SK-N-SH (cell line): ENCODE data around the gene TRIM44. TPM values are rescaled to one million over a fixed set of nuclear protein-coding genes. Genes with fewer than 3 reads are reported as not detected.
A peak's percentile ranks its signal among the peaks of the same experiment; 100 is the strongest.

ENCODE experiments used
- CTCF ChIA-PET: fragments of 300-600, 350-600 bp; formaldehyde crosslinking; extraction: SDS; loops from one replicate; lab custom pipeline; 2021; lab: Yijun Ruan, JAX
- POLR2A ChIA-PET: fragments of 350-600 bp; sonication (Branson Sonifier 250); formaldehyde crosslinking; extraction: SDS; loops from one replicate; lab custom pipeline; 2020; ENCODE audit warnings: antibody characterized with exemption, inconsistent platforms; lab: Yijun Ruan, JAX
- DNase-seq: peaks from one replicate; pipeline ENCODE4 v3.0.0; 2012
- H2AFZ ChIP-seq: fragments of 200-600 bp; sonication (generic); 2 replicates; pipeline ENCODE4 v1.8.1; 2016; ENCODE audit warnings: antibody characterized with exemption, mild to moderate bottlenecking, low read depth
- H3F3A ChIP-seq: fragments of 200-600 bp; sonication (generic); replicated peaks from 2 replicates; pipeline ENCODE3; 2016; ENCODE audit warnings: antibody characterized with exemption, mild to moderate bottlenecking; ENCODE audit not compliant: insufficient read depth
- H3K27ac ChIP-seq, 2 experiments: fragments of 200-500 bp in 1 of 2; fragments of 200-600 bp in 1 of 2; sonication (Bioruptor generic) in 1 of 2; sonication (generic), shearing (Covaris generic) in 1 of 2; 2 replicates each; pipeline versions ENCODE4 v1.5.1 to v1.6.1; 2014 to 2016; ENCODE audit warnings: low read depth in 2 of 2, inconsistent platforms in 1 of 2, low read length in 1 of 2, mild to moderate bottlenecking in 1 of 2, mixed read lengths in 1 of 2
- H3K27me3 ChIP-seq: fragments of 200-600 bp; sonication (generic), shearing (Covaris generic); 2 replicates; pipeline ENCODE4 v1.6.1; 2016; ENCODE audit warnings: mixed run types; ENCODE audit not compliant: insufficient read depth
- H3K36me3 ChIP-seq, 2 experiments: fragments of 200-500 bp in 1 of 2; fragments of 200-600 bp in 1 of 2; sonication (Bioruptor generic) in 1 of 2; sonication (generic) in 1 of 2; replicated peaks in 1 of 2; 2 replicates each; pipeline versions ENCODE3 to v1.5.1; 2014 to 2016; ENCODE audit warnings: low read length in 1 of 2, mild to moderate bottlenecking in 1 of 2; ENCODE audit not compliant: insufficient read depth in 2 of 2, control insufficient read depth in 1 of 2
- H3K4me1 ChIP-seq, 2 experiments: fragments of 200-500 bp in 1 of 2; fragments of 200-600 bp in 1 of 2; sonication (Bioruptor generic) in 1 of 2; sonication (generic), shearing (Covaris generic) in 1 of 2; 2 replicates each; pipeline versions ENCODE4 v1.5.1 to v1.6.1; 2014 to 2016; ENCODE audit warnings: low read depth in 1 of 2, low read length in 1 of 2, mixed run types in 1 of 2; ENCODE audit not compliant: insufficient read depth in 2 of 2, control insufficient read depth in 1 of 2
- H3K4me2 ChIP-seq: fragments of 200-600 bp; sonication (generic), shearing (Covaris generic); 2 replicates; pipeline ENCODE4 v1.6.1; 2017; ENCODE audit warnings: mixed run types
- H3K4me3 ChIP-seq, 2 experiments: fragments of 200-500 bp in 1 of 2; fragments of 200-600 bp in 1 of 2; sonication (Bioruptor generic) in 1 of 2; sonication (generic), shearing (Covaris generic) in 1 of 2; 2 replicates each; pipeline versions ENCODE4 v1.5.1 to v1.8.1; 2014 to 2016; ENCODE audit warnings: low read depth in 2 of 2, inconsistent platforms in 1 of 2, low read length in 1 of 2, mild to moderate bottlenecking in 1 of 2, mixed read lengths in 1 of 2, moderate library complexity in 1 of 2
- H3K79me2 ChIP-seq: fragments of 200-600 bp; sonication (generic); 2 replicates; pipeline ENCODE4 v1.8.1; 2017; ENCODE audit warnings: mild to moderate bottlenecking; ENCODE audit not compliant: insufficient read depth
- H3K9ac ChIP-seq: fragments of 200-600 bp; sonication (generic); 2 replicates; pipeline ENCODE4 v1.6.1; 2017; ENCODE audit warnings: mixed run types
- H3K9me2 ChIP-seq: fragments of 200-600 bp; sonication (generic); 2 replicates; pipeline ENCODE4 v1.6.1; 2017; ENCODE audit warnings: mixed run types
- H3K9me3 ChIP-seq: fragments of 200-600 bp; sonication (generic); 2 replicates; pipeline ENCODE4 v1.6.1; 2017; ENCODE audit warnings: mixed run types, mild to moderate bottlenecking, moderate library complexity
- H4K20me1 ChIP-seq: fragments of 200-600 bp; sonication (generic); 2 replicates; pipeline ENCODE4 v1.6.1; 2017; ENCODE audit warnings: mild to moderate bottlenecking, mixed run types; ENCODE audit not compliant: insufficient read depth
- CHD2 ChIP-seq: fragments of 150-350 bp; IDR thresholded peaks from 2 replicates; pipeline ENCODE4 v1.6.1; 2018; ENCODE audit warnings: low read length; ENCODE audit not compliant: partially characterized antibody
- ELF1 ChIP-seq: IDR thresholded peaks from 2 replicates; pipeline ENCODE4 v1.4.0; 2012
- FOSL2 ChIP-seq: IDR thresholded peaks from 2 replicates; pipeline ENCODE4 v1.4.0; 2012; ENCODE audit warnings: low read depth, mild to moderate bottlenecking, moderate library complexity, borderline replicate concordance
- JUND ChIP-seq: IDR thresholded peaks from 2 replicates; pipeline ENCODE4 v1.4.0; 2012
- MEF2A ChIP-seq: IDR thresholded peaks from 2 replicates; pipeline ENCODE4 v1.4.0; 2012; ENCODE audit warnings: low read depth, borderline replicate concordance
- NFIC ChIP-seq: IDR thresholded peaks from 2 replicates; pipeline ENCODE4 v1.4.0; 2012; ENCODE audit warnings: borderline replicate concordance
- NRF1 ChIP-seq: IDR thresholded peaks from 2 replicates; pipeline ENCODE4 v1.6.1; 2012; ENCODE audit warnings: low read depth, mild to moderate bottlenecking, low read length
- RAD21 ChIP-seq: IDR thresholded peaks from 2 replicates; pipeline ENCODE4 v1.6.1; 2012; ENCODE audit warnings: mild to moderate bottlenecking, low read length
- RFX5 ChIP-seq: IDR thresholded peaks from 2 replicates; pipeline ENCODE4 v1.6.1; 2012; ENCODE audit warnings: mild to moderate bottlenecking, improper control_type of control experiment, low read length
- TAF1 ChIP-seq: IDR thresholded peaks from 2 replicates; pipeline ENCODE4 v1.6.1; 2012; ENCODE audit warnings: low read depth, mild to moderate bottlenecking, low read length, moderate library complexity, borderline replicate concordance
- TCF12 ChIP-seq: IDR thresholded peaks from 2 replicates; pipeline ENCODE4 v1.4.0; 2012
- YY1 ChIP-seq: IDR thresholded peaks from 2 replicates; pipeline ENCODE4 v1.4.0; 2012; ENCODE audit warnings: low read depth, mild to moderate bottlenecking
- polyA plus RNA-seq, 3 experiments: library from polyadenylated mRNA; depleted of rRNA; stranded (reverse); fragments of >200 nt; gene quantifications; 2 replicates each; pipeline ENCODE4 v1.2.3, GENCODE V29; 2012
- TF ChIP-seq, protein P1 (sequence below): IDR thresholded peaks from 2 replicates; pipeline ENCODE4 v1.6.1; 2012; ENCODE audit warnings: mild to moderate bottlenecking, low read depth, low read length, moderate library complexity
- TF ChIP-seq, protein P2 (sequence below): IDR thresholded peaks from 2 replicates; pipeline ENCODE4 v1.4.0; 2012; ENCODE audit warnings: low read depth, borderline replicate concordance
- TF ChIP-seq, protein P3 (sequence below): fragments of 200-600 bp; sonication (generic); IDR thresholded peaks from 2 replicates; pipeline ENCODE4 v1.6.1; 2017; ENCODE audit warnings: antibody characterized with exemption, mild to moderate bottlenecking, moderate library complexity
- TF ChIP-seq, protein P4 (sequence below): fragments of 150-350 bp; IDR thresholded peaks from 2 replicates; pipeline ENCODE4 v1.6.1; 2016; ENCODE audit warnings: mild to moderate bottlenecking, low read depth, low read length

The TRIM44 gene
- polyA plus RNA-seq, 1 of the 3 experiments (the other 2 are of a cell fraction), result 34.1 TPM

DNA sequence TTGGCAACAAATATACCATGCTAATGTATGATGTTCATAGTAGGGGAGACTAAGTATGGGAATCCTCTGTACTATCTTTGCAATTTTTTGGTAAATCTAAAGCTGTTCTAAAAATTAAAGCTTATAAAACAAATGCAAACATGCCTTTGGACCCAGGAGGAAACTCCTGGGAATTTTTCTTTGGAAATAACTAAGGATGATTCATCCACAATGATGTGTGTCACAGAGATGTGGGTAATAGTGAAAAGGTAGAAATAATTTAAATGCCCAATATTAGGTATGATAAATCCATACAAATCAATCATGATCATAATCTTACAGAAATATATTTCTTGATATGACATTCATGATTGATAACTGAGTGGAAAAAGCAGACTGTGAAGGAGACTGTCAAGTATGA, 135.8 kb downstream of the TRIM44 start:
- Histone ChIP-seq H4K20me1 (no peaks in the 10 kb centered on the region), H3F3A (peaks cover 36% of the 10 kb centered on the region), H2AFZ (no peak overlapping the region), H3K9me3 (no peaks in the 10 kb centered on the region), H3K27me3 (no peaks in the 10 kb centered on the region), H3K9ac (no peak overlapping the region), H3K4me2 (peak overlapping the region; percentile 14; the same call in 1 of the 2 replicates), H3K9me2 (no peaks in the 10 kb centered on the region)
- no peak for DNase-seq
- POLR2A ChIA-PET, result no interaction called here
- TF ChIP-seq NFIC, result no peak
- no peak for TF ChIP-seq TAF1
- no peak for TF ChIP-seq YY1
- TF ChIP-seq ELF1, result no peak
- peak; percentile 32 for TF ChIP-seq JUND
- no peak for TF ChIP-seq NRF1
- TF ChIP-seq, protein P1, sequence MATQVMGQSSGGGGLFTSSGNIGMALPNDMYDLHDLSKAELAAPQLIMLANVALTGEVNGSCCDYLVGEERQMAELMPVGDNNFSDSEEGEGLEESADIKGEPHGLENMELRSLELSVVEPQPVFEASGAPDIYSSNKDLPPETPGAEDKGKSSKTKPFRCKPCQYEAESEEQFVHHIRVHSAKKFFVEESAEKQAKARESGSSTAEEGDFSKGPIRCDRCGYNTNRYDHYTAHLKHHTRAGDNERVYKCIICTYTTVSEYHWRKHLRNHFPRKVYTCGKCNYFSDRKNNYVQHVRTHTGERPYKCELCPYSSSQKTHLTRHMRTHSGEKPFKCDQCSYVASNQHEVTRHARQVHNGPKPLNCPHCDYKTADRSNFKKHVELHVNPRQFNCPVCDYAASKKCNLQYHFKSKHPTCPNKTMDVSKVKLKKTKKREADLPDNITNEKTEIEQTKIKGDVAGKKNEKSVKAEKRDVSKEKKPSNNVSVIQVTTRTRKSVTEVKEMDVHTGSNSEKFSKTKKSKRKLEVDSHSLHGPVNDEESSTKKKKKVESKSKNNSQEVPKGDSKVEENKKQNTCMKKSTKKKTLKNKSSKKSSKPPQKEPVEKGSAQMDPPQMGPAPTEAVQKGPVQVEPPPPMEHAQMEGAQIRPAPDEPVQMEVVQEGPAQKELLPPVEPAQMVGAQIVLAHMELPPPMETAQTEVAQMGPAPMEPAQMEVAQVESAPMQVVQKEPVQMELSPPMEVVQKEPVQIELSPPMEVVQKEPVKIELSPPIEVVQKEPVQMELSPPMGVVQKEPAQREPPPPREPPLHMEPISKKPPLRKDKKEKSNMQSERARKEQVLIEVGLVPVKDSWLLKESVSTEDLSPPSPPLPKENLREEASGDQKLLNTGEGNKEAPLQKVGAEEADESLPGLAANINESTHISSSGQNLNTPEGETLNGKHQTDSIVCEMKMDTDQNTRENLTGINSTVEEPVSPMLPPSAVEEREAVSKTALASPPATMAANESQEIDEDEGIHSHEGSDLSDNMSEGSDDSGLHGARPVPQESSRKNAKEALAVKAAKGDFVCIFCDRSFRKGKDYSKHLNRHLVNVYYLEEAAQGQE, result no peak
- TF ChIP-seq RAD21, result no peak
- no peak for TF ChIP-seq MEF2A
- no peak for TF ChIP-seq CHD2
- peak; percentile 63; the same call in 1 of the 2 replicates for TF ChIP-seq FOSL2
- TF ChIP-seq, protein P2, sequence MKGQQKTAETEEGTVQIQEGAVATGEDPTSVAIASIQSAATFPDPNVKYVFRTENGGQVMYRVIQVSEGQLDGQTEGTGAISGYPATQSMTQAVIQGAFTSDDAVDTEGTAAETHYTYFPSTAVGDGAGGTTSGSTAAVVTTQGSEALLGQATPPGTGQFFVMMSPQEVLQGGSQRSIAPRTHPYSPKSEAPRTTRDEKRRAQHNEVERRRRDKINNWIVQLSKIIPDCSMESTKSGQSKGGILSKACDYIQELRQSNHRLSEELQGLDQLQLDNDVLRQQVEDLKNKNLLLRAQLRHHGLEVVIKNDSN, result no peak
- TF ChIP-seq, protein P3, sequence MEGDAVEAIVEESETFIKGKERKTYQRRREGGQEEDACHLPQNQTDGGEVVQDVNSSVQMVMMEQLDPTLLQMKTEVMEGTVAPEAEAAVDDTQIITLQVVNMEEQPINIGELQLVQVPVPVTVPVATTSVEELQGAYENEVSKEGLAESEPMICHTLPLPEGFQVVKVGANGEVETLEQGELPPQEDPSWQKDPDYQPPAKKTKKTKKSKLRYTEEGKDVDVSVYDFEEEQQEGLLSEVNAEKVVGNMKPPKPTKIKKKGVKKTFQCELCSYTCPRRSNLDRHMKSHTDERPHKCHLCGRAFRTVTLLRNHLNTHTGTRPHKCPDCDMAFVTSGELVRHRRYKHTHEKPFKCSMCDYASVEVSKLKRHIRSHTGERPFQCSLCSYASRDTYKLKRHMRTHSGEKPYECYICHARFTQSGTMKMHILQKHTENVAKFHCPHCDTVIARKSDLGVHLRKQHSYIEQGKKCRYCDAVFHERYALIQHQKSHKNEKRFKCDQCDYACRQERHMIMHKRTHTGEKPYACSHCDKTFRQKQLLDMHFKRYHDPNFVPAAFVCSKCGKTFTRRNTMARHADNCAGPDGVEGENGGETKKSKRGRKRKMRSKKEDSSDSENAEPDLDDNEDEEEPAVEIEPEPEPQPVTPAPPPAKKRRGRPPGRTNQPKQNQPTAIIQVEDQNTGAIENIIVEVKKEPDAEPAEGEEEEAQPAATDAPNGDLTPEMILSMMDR, result no peak
- TF ChIP-seq TCF12, result 0 out of 2 replicates have a peak, but pooled peaks have one; percentile 5
- TF ChIP-seq, protein P4, sequence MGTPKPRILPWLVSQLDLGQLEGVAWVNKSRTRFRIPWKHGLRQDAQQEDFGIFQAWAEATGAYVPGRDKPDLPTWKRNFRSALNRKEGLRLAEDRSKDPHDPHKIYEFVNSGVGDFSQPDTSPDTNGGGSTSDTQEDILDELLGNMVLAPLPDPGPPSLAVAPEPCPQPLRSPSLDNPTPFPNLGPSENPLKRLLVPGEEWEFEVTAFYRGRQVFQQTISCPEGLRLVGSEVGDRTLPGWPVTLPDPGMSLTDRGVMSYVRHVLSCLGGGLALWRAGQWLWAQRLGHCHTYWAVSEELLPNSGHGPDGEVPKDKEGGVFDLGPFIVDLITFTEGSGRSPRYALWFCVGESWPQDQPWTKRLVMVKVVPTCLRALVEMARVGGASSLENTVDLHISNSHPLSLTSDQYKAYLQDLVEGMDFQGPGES, result no peak
- no peak for TF ChIP-seq RFX5
- TF ChIP-seq, all 33 proteins: peak for 3
- CTCF ChIA-PET, result interaction anchor here (1.5 to 5.6 kb wide), 3 partner anchors 10 to 467 kb away, joined by 3 to 41 read pairs (median 5); no protein-coding TSS in a partner anchor
- H3K4me3 ChIP-seq, result no peak overlapping the region
- peak overlapping the region in 1 of 2 experiments; percentile 81; a peak in 2 of 4 replicates for H3K27ac ChIP-seq
- H3K4me1 ChIP-seq, result peaks cover 0 to 38% of the 10 kb centered on the region in 2 experiments
- peaks cover 31% of the 10 kb centered on the region for H3K79me2 ChIP-seq
- peaks cover 0 to 10% of the 10 kb centered on the region in 2 experiments for H3K36me3 ChIP-seq
